ENCODE data around the gene EFCAB6.

Gene EFCAB6

DNA sequence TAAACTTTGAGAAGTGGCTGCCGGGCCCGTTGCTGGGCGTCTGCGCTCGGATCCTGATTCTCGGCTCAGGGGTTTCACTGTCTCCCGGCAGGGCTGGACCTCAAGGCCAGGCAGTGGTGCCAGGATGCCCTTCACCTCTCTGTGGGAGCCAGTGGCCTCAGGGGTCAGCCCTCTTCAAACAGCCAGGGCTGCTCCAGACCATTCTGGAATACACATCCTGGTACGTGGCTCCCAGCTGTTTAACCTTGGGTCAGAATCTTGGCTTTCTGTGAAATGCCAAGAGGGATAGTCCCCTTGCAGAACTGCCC is 329.8 kb downstream of the EFCAB6 start:
- TF ChIP-seq, protein P1, sequence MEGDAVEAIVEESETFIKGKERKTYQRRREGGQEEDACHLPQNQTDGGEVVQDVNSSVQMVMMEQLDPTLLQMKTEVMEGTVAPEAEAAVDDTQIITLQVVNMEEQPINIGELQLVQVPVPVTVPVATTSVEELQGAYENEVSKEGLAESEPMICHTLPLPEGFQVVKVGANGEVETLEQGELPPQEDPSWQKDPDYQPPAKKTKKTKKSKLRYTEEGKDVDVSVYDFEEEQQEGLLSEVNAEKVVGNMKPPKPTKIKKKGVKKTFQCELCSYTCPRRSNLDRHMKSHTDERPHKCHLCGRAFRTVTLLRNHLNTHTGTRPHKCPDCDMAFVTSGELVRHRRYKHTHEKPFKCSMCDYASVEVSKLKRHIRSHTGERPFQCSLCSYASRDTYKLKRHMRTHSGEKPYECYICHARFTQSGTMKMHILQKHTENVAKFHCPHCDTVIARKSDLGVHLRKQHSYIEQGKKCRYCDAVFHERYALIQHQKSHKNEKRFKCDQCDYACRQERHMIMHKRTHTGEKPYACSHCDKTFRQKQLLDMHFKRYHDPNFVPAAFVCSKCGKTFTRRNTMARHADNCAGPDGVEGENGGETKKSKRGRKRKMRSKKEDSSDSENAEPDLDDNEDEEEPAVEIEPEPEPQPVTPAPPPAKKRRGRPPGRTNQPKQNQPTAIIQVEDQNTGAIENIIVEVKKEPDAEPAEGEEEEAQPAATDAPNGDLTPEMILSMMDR (IDR thresholded peaks at IDR 0.05; ENCODE audit: borderline replicate concordance, control extremely low read depth, extremely low read depth, insufficient read depth, missing control alignments), result no peak
- in situ Hi-C loops (cut with MboI; ENCODE audit: low sequenced_read_pairs, unreplicated experiment), result no loop called here
- DNase-seq (ENCODE audit: low spot score), result no peak

DNA sequence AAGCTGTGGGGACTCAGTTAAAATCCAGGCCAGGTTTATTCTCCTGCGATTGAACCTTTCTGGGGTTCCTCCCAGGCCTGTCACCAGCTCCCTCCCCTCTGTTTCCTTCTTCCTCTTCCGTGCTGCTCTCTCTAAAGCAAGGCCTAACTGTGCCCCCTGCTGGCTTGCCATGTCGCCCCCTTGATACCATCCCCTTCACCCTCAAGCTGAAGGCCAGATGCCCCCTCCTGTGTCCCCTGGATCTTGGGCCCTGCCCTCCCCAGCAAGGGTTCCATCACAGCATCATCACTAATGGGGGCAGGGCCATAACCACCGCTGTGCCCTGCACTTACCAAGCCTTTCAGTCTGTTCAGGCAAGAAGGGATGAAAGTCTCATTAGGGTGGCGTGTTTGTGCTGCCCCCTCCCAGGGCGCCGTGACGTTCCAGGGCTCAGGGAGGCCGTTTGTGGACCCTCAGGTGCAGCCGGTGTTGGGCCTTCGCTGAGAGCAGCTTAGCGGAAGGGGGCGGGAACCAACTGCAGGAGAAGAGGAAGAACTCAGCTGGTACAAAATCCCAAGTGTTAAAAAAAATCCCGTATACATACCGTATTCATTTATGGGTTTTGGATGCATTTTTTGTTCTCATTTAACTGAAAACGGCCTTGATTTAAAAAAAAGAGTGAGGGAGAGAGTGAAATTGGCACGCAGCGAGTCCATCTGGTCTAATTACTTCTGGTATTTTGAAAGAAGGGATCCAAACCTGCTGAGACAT is 330.4 kb downstream of the EFCAB6 start:
- in situ Hi-C loops (cut with MboI; ENCODE audit: low sequenced_read_pairs, unreplicated experiment), result no loop called here
- TF ChIP-seq, protein P1 (IDR thresholded peaks at IDR 0.05; ENCODE audit: borderline replicate concordance, control extremely low read depth, extremely low read depth, insufficient read depth, missing control alignments), result peak; percentile 6
- DNase-seq (ENCODE audit: low spot score), result no peak

DNA sequence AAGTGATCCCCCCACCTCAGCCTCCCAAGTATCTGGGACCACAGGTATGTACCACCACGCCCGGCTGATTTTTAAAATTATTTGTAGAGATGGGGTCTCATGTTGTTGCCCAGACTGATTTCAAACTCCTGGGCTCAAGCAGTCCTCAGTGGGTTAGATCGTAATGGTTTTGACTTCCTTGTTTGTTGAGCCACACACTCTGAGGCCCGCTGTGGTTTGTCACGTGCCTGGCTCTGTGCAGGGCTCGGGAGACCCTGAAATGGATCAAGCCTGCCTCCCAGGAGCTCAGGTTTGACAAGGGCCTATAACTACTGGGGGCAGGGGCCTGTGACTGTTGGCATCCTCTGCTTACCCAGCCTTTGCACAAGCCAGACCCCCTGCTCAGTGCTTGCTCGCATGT is 332.1 kb downstream of the EFCAB6 start:
- TF ChIP-seq, protein P1 (IDR thresholded peaks at IDR 0.05; ENCODE audit: borderline replicate concordance, control extremely low read depth, extremely low read depth, insufficient read depth, missing control alignments), result no peak
- in situ Hi-C loops (cut with MboI; ENCODE audit: low sequenced_read_pairs, unreplicated experiment), result no loop called here
- no peak for DNase-seq (ENCODE audit: low spot score)

DNA sequence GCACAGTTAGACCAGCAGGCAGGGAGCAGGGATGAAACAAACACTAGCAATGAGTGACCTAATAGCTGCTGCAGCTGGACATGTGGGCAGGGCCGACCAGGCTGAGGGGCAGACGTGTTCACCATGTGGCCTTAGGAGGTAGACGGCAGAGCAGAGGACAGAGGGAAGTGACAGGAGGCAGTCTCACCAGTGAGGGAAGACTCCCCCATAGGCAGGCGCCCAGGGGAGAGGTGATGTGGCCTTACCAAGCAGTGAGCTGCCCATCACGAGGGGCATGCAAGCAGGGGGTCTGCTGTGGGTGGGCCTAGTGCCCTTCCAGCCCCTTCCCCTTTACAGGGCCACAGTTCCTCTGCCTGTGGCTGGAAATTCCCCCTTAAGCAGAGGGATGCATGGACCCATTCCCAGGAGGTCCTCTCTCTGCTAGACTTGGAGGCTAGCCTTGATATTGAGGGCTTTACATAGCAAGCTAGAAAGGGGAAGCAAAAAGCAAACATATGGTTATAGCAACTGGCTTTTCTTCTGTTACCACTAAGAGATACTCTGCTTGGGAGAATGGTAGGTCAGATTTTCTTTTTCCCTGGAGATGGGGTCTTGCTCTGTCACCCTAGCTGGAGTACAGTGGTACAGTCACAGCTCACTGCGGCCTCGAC is 332.7 kb downstream of the EFCAB6 start:
- DNase-seq (ENCODE audit: low spot score), result no peak
- TF ChIP-seq, protein P1 (IDR thresholded peaks at IDR 0.05; ENCODE audit: borderline replicate concordance, control extremely low read depth, extremely low read depth, insufficient read depth, missing control alignments), result no peak
- in situ Hi-C loops (cut with MboI; ENCODE audit: low sequenced_read_pairs, unreplicated experiment), result no loop called here
